ENCODE measurements around the gene GDPD4.

Gene GDPD4

DNA sequence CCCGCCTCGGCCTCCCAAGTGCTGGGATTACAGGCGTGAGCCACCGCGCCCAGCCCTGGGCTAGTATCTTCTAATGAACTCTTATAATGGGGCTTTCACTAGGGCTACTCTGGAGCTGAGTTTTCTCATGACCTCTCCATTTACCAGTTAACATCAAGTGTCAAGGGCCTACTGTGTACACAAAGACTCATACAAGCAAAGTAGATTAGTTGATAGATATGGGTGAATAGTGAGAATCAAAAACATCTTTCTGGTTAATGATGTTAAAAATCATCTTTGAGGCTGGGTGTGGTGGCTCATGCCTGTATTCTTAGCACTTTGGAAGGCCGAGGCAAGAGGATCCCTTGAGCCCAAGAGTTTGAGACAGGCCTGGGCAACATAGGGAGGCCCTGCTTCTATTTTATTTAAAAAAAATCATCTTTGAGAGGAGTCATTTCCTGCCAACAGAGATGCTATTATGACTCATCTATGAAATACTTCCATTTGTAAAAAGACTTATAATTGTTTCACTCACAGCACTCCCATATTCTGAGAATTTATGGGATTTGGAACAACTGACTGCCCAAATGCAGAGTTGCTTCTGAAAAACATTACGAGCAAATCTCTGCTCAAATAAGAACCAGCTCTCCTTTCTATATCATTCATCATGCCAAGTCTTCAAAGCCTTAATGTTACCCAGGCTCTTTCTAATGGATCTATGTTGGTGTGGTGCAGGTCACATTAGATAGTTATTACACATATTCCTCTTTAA lies 57.0 kb downstream of the GDPD4 start:
- DNase-seq (ENCODE audit: low read depth, low spot score), result no peak

- no peak for DNase-seq (ENCODE audit: low read depth, low spot score)
These were observed 64.6 kb downstream of the GDPD4 start for GRCh38 chr11:77236901-77237300.

DNA sequence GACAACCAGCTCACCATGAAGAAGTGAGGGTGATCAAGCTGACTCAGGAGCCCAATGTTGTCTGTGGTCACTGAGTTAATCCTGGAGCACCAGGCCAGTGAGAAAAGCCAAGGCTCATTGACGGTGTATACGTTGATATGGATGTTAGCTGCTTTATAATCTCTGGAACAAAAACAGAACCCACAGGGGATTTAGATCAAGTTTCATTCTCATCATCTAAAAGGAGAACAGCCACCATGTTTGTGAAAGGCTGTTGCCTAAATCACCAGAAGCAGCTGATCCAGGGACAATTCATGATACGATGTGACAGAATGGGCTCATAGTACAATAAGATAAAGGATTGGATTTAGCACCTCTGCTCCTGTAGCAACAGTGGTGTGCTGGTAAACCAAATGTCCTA lies 68.5 kb downstream of the GDPD4 start:
- DNase-seq (ENCODE audit: low read depth, low spot score), result no peak

- DNase-seq (ENCODE audit: low read depth, low spot score), result no peak
These were observed 69.2 kb downstream of the GDPD4 start for GRCh38 chr11:77232242-77232641.

GRCh38 chr11:77231800-77232199 lies 69.7 kb downstream of the GDPD4 start:
- DNase-seq (ENCODE audit: low read depth, low spot score), result no peak

GRCh38 chr11:77230878-77231605 lies 70.4 kb downstream of the GDPD4 start:
- no peak for DNase-seq (ENCODE audit: low read depth, low spot score)

GRCh38 chr11:77223797-77224196 lies 77.7 kb downstream of the GDPD4 start:
- no peak for DNase-seq (ENCODE audit: low read depth, low spot score)

GRCh38 chr11:77217156-77217555 lies 84.3 kb downstream of the GDPD4 start:
- no peak for DNase-seq (ENCODE audit: low read depth, low spot score)

GRCh38 chr11:77215106-77215505 lies 86.4 kb downstream of the GDPD4 start:
- no peak for DNase-seq (ENCODE audit: low read depth, low spot score)

DNA sequence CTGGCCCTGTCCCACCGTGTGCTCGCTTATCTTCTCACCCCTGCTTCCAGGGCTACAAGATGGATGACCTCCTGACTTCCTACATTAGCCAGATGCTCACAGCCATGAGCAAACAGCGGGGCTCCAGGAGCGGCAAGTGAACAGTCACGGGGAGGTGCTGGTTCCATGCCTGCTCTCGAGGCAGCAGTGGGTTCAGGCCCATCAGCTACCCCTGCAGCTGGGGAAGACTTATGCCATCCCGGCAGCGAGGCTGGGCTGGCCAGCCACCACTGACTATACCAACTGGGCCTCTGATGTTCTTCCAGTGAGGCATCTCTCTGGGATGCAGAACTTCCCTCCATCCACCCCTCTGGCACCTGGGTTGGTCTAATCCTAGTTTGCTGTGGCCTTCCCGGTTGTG lies 86.9 kb downstream of the GDPD4 start:
- DNase-seq (ENCODE audit: low read depth, low spot score), result no peak

- DNase-seq (ENCODE audit: low read depth, low spot score), result no peak
These were observed 87.7 kb downstream of the GDPD4 start for GRCh38 chr11:77213589-77214428.

DNA sequence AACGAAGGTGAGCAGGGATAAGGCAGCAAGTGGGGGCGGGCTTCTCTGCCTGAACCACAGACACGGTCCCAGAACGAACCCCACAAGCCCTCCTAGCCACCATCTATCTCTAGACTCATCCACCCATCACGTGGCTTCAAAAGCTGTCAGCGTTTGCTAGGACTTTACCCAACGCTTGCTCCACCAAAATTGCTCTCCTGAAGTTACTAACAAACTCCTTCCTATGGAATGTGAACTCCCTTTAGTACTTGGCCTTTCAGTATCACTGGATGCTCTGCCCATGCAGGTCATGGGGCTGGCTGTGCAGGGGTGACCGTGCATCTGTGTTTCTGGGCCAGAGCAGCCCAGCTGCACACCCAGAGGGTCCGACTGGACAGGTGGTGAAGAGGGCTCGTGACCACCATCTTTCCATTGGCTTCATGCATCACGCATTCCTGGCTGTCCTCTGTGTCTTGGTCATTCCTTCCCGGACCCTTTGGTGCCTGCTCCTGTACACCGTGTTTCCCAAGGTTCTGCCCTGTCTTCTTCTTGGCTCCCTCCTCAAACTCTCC lies 88.4 kb downstream of the GDPD4 start:
- no peak for DNase-seq (ENCODE audit: low read depth, low spot score)

- no peak for DNase-seq (ENCODE audit: low read depth, low spot score)
These were observed 89.0 kb downstream of the GDPD4 start for GRCh38 chr11:77212314-77213007.

- no peak for DNase-seq (ENCODE audit: low read depth, low spot score)
These were observed 89.8 kb downstream of the GDPD4 start for GRCh38 chr11:77211594-77212251.

DNA sequence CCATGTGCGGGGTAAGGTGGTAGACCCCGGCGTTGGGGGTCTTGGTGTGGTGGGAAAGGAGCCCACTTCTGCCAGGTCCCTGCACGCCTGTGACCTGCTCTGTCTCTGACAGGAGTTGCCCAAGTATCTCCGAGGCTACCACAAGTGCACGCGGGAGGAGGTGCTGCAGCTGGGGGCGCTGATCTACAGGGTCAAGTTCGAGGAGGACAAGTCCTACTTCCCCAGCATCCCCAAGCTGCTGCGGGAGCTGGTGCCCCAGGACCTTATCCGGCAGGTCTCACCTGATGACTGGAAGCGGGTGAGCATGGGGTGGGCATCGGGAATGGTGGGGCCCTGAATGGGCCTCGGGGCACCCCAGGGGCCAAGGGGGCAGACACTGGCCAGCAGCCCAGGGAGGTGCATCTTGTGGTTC lies 90.4 kb downstream of the GDPD4 start:
- no peak for DNase-seq (ENCODE audit: low read depth, low spot score)

GRCh38 chr11:77209663-77210062 lies 91.8 kb downstream of the GDPD4 start:
- no peak for DNase-seq (ENCODE audit: low read depth, low spot score)

DNA sequence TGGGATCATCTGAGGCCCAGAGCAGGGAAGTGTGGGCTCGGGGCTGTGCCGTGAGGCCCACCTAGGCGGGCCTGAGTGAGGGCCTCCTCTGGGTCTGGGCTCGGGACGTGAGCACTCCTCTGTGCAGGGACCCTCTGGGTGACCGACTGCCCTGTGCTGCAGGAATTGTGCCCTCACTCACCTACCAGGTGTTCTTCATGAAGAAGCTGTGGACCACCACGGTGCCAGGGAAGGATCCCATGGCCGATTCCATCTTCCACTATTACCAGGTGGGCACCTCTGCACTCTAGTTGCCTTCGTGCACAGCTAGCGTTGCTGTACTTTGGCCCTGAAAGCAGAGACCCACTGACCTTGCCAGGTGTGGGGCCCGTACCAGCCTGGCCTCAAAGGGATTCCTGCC lies 93.0 kb downstream of the GDPD4 start:
- DNase-seq (ENCODE audit: low read depth, low spot score), result no peak

DNA sequence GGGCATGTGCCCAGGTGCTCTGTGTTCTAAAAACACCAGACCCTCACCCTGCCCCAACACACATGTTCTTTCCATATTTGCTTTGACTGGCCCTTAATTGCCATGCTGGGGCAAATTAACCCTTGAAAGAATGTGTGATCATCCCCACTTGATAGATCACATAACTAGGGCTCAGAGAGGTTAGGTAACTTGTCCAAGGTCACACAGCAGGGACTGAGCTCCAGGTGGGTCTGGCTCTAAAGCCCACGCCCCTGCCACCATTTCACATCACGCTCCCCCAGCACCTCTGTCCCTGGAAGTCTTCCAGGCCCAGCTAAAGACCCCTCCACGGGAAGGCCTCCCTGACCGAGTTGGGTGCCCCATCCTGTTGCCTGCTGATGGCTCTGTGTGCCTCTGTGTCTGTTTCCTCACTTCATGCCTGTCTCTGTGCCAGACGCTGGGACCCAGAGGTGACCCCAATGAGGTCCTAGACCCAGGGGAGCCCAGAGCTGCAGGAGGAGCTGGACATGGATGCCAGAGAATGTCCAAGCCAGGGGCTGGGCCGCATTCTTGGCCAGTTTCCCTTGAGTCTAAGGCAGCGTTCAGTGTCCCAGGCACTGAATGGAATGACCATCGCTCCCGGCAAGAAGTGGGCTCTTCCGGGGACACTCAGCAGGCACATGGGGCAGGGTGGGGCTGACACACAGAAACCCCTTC lies 93.7 kb downstream of the GDPD4 start:
- no peak for DNase-seq (ENCODE audit: low read depth, low spot score)

- no peak for DNase-seq (ENCODE audit: low read depth, low spot score)
These were observed 94.4 kb downstream of the GDPD4 start for GRCh38 chr11:77207019-77207485.
